Astrocyte (in vitro differentiated cells and primary cell): ENCODE data around the gene TTYH2.

Source experiments
- CTCF ChIP-seq: IDR thresholded peaks from 2 replicates; pipeline ENCODE4 v1.5.1; 2011; ENCODE audit warnings: low read depth, mild to moderate bottlenecking, inconsistent platforms, low read length, moderate library complexity; ENCODE audit not compliant: insufficient read depth
- EZH2 ChIP-seq: IDR thresholded peaks from 2 replicates; pipeline ENCODE4 v1.6.1; 2012; ENCODE audit warnings: mild to moderate bottlenecking, low read length, inconsistent platforms; ENCODE audit not compliant: insufficient read depth

- TF ChIP-seq CTCF (no peak), EZH2 (no peak)
Measured at GRCh38 chr17:74260525-74260850, 47.1 kb downstream of the TTYH2 start.
